ENCODE data around the gene OR5B21. TPM values are rescaled to one million over a fixed set of nuclear protein-coding genes. Genes with fewer than 3 reads are reported as not detected.

OR5B21 gene
- not detected in 2 replicates for total RNA-seq

GRCh38 chr11:58508005-58508404 is at the start of gene OR5B21:
Gene OR5B21, minus strand, starts transcription at chr11:58508105. Its CDS starts 0 bp downstream, at chr11:58508105.

Other genes starting within 250 kb of the OR5B21 start
- not detected in 2 replicates for gene OR10W1, start 239.8 kb downstream of the OR5B21 start, total RNA-seq
- gene OR5B17, start 149.0 kb downstream of the OR5B21 start, total RNA-seq, result not detected in 2 replicates
- gene OR5B3, start 101.2 kb downstream of the OR5B21 start, total RNA-seq, result not detected in 2 replicates
- gene OR5B2, start 80.0 kb downstream of the OR5B21 start, total RNA-seq, result not detected in 2 replicates
- gene OR5B12, start 65.9 kb downstream of the OR5B21 start, total RNA-seq, result not detected in 2 replicates
- gene LPXN, start 67.8 kb upstream of the OR5B21 start, total RNA-seq, result 3.8 and 5.9 TPM in 2 replicates
- gene ZFP91, start 71.0 kb upstream of the OR5B21 start, total RNA-seq, result 26.3 and 40.2 TPM in 2 replicates
- gene CNTF, start 114.6 kb upstream of the OR5B21 start, total RNA-seq, result 1.6 and 2.5 TPM in 2 replicates
- gene GLYAT, start 223.8 kb upstream of the OR5B21 start, total RNA-seq, result 0.65 TPM in 1 of 2 replicates, not detected in the other